GM12878 (cell line): ENCODE measurements around the gene SETDB1. TPM values are rescaled to one million over a fixed set of nuclear protein-coding genes. Genes with fewer than 3 reads are reported as not detected.

Experiments used
- ATAC-seq: fragments of 200-7000 bp; cut with Tn5 transposase; 3 replicates; pipeline ENCODE4 v1.9.1; 2020; ENCODE audit warnings: mild to moderate bottlenecking, moderate library complexity
- BruUV-seq: library from RNA; stranded (reverse); fragments of 400-500 nt; replicated peaks from 2 replicates; lab custom pipeline; 2021; lab: Mats Ljungman, UMichigan
- CTCF ChIA-PET: fragments of 300-600 bp; sonication (Branson Sonifier 250); formaldehyde crosslinking; extraction: SDS; loops from one replicate; lab custom pipeline; 2021; ENCODE audit warnings: inconsistent platforms; lab: Yijun Ruan, JAX
- POLR2A ChIA-PET: fragments of 350-600 bp; formaldehyde crosslinking; extraction: SDS; loops from one replicate; lab custom pipeline; 2021; ENCODE audit warnings: inconsistent platforms; lab: Charles Lee
- RAD21 ChIA-PET: fragments of 300-600 bp; sonication (Branson Sonifier 250); formaldehyde crosslinking; loops from one replicate; lab custom pipeline; 2023; ENCODE audit warnings: antibody characterized with exemption; ENCODE audit not compliant: unreplicated experiment; lab: Charles Lee
- SMC1A ChIA-PET: fragments of 300-600 bp; sonication (Branson Sonifier 250); formaldehyde crosslinking; loops from one replicate; lab custom pipeline; 2023; ENCODE audit not compliant: unreplicated experiment, uncharacterized antibody; lab: Charles Lee
- DNase-seq: peaks from one replicate; pipeline ENCODE4 v3.0.0-alpha.2; 2011; ENCODE audit warnings: low read depth, low spot score
- FAIRE-seq: peaks from 3 replicates; lab custom pipeline; 2011; peaks lifted over from hg19 to GRCh38; lab: Jason Lieb, UNC
- H2AFZ ChIP-seq: 2 replicates; pipeline ENCODE4 v1.6.0; 2011; ENCODE audit warnings: low read depth, low read length, control low read depth; ENCODE audit not compliant: control insufficient read depth
- H3K27ac ChIP-seq: 2 replicates; pipeline ENCODE4 v1.5.1; 2011; ENCODE audit warnings: control low read depth; ENCODE audit not compliant: control insufficient read depth, insufficient read depth
- H3K27me3 ChIP-seq, 2 experiments: replicated peaks in 1 of 2; 2 replicates each; pipeline versions ENCODE4 v1.6.0 to v1.6.1; 2011; ENCODE audit warnings: low read length in 1 of 2; ENCODE audit not compliant: control insufficient read depth in 2 of 2, insufficient read depth in 2 of 2
- H3K36me3 ChIP-seq, 2 experiments: 2 replicates each; pipeline ENCODE4 v1.5.1; 2011; ENCODE audit warnings: low read length in 1 of 2; ENCODE audit not compliant: control insufficient read depth in 2 of 2, insufficient read depth in 2 of 2
- H3K4me1 ChIP-seq: 2 replicates; pipeline ENCODE4 v1.6.1; 2011; ENCODE audit warnings: mild to moderate bottlenecking, low read length, moderate library complexity, mixed read lengths; ENCODE audit not compliant: control insufficient read depth, insufficient read depth
- H3K4me2 ChIP-seq: 2 replicates; pipeline ENCODE4 v1.6.0; 2011; ENCODE audit warnings: control low read depth; ENCODE audit not compliant: control insufficient read depth, insufficient read depth
- H3K4me3 ChIP-seq: fragments of 200-600 bp; sonication (generic); 2 replicates; pipeline ENCODE4 v1.5.1; 2016
- H3K79me2 ChIP-seq: 2 replicates; pipeline ENCODE4 v1.6.0; 2011; ENCODE audit warnings: low read length; ENCODE audit not compliant: control insufficient read depth, insufficient read depth
- H3K9ac ChIP-seq: 2 replicates; pipeline ENCODE4 v1.8.0; 2011; ENCODE audit warnings: low read length, control low read depth, mixed read lengths; ENCODE audit not compliant: control insufficient read depth, insufficient read depth
- H3K9me3 ChIP-seq: replicated peaks from 3 replicates; pipeline ENCODE4 v1.5.1; 2011; ENCODE audit warnings: mild to moderate bottlenecking, low read length; ENCODE audit not compliant: control insufficient read depth, insufficient read depth
- H4K20me1 ChIP-seq: 2 replicates; pipeline ENCODE4 v1.6.0; 2011; ENCODE audit not compliant: control insufficient read depth, insufficient read depth
- BRCA1 ChIP-seq: IDR thresholded peaks from 2 replicates; pipeline ENCODE4 v1.6.1; 2011; ENCODE audit warnings: low read depth, low read length, improper control_type of control experiment
- GATAD2B ChIP-seq: fragments of 450-650 bp; conservative IDR thresholded peaks from 2 replicates; pipeline ENCODE4 v1.6.1; 2017; ENCODE audit warnings: low read depth, mild to moderate bottlenecking, moderate library complexity
- IRF4 ChIP-seq: IDR thresholded peaks from 2 replicates; pipeline ENCODE4 v1.6.1; 2011; ENCODE audit warnings: low read depth, low read length
- KLF5 ChIP-seq: fragments of 450-650 bp; IDR thresholded peaks from 2 replicates; pipeline ENCODE4 v1.6.1; 2014; ENCODE audit warnings: mild to moderate bottlenecking; ENCODE audit not compliant: partially characterized antibody
- NFXL1 ChIP-seq: fragments of 450-650 bp; IDR thresholded peaks from 2 replicates; pipeline ENCODE4 v1.6.1; 2017; ENCODE audit warnings: antibody characterized with exemption, mild to moderate bottlenecking, borderline replicate concordance
- PAX5 ChIP-seq: IDR thresholded peaks from 2 replicates; pipeline ENCODE4 v1.6.1; 2011; ENCODE audit warnings: low read depth, low read length, borderline replicate concordance
- SREBF2 ChIP-seq: IDR thresholded peaks from 2 replicates; pipeline ENCODE4 v1.6.1; 2012; ENCODE audit warnings: mild to moderate bottlenecking, low read length
- TBL1XR1 ChIP-seq: IDR thresholded peaks from 2 replicates; pipeline ENCODE4 v1.6.1; 2012; ENCODE audit warnings: low read depth, low read length, improper control_type of control experiment
- TCF12 ChIP-seq: IDR thresholded peaks from 2 replicates; pipeline ENCODE4 v1.6.1; 2011; ENCODE audit warnings: low read depth, mild to moderate bottlenecking, low read length
- WRNIP1 ChIP-seq: IDR thresholded peaks from 2 replicates; pipeline ENCODE4 v1.6.1; 2011; ENCODE audit warnings: low read depth, low read length, improper control_type of control experiment, borderline replicate concordance
- ZNF217 ChIP-seq: fragments of 450-650 bp; IDR thresholded peaks from 2 replicates; pipeline ENCODE4 v1.6.1; 2017; ENCODE audit warnings: antibody characterized with exemption, mild to moderate bottlenecking
- ZSCAN29 ChIP-seq: fragments of 450-650 bp; IDR thresholded peaks from 2 replicates; pipeline ENCODE4 v1.6.1; 2017; ENCODE audit warnings: mild to moderate bottlenecking, moderate library complexity
- WGBS: methylation state at CpG from one replicate; pipeline ENCODE4 v1.1.6; 2016; ENCODE audit warnings: low lambda C conversion rate; ENCODE audit not compliant: insufficient replicate concordance, insufficient coverage; ENCODE audit errors: missing lambda C conversion rate; 5-methylcytosine and 5-hydroxymethylcytosine counted together
- in situ Hi-C: fragments of 300-500 bp; cut with MboI; formaldehyde crosslinking; loops from 9 replicates; pipeline ENCODE4 v1.14.3; 2018; ENCODE audit warnings: mixed read lengths
- intact Hi-C: fragments of 100-400 bp; cut with micrococcal nuclease; formaldehyde crosslinking; loops from one replicate; pipeline ENCODE4 v1.14.2; 2022; ENCODE audit not compliant: unreplicated experiment
- polyA plus RNA-seq, 11 experiments: library from polyadenylated mRNA; depleted of rRNA in 4 of 11; unstranded in 6 of 11; stranded (reverse) in 5 of 11; fragments of >200 nt; fragmentation: Nextera tagmentation in 4 of 11; fragmentation: Illumina TruSeq in 1 of 11; extraction: Ambion mirVana in 4 of 11; extraction: Trizol in 1 of 11; gene quantifications; 1 replicate in 1 of 11; 2 replicates in 10 of 11; pipeline versions ENCODE4 v1.2.1 to v1.2.3, GENCODE V29; 2011 to 2016; ENCODE audit warnings: inconsistent platforms in 2 of 11, missing spikeins in 2 of 11, low read depth in 1 of 11
- total RNA-seq, 4 experiments: library from RNA; depleted of rRNA in 3 of 4; stranded (reverse); fragments of >200 nt in 3 of 4; fragmentation: Illumina TruSeq in 1 of 4; extraction: Trizol in 1 of 4; gene quantifications; 2 replicates each; pipeline versions ENCODE4 v1.2.1 to v1.2.3, GENCODE V29; 2013 to 2021

The SETDB1 gene
- total and polyA plus RNA-seq, 10 of the 15 experiments (the other 5 are each of a cell fraction or from before 2014, with no cell fraction given): 14.3 to 56.7 (median 35.7) TPM

DNA sequence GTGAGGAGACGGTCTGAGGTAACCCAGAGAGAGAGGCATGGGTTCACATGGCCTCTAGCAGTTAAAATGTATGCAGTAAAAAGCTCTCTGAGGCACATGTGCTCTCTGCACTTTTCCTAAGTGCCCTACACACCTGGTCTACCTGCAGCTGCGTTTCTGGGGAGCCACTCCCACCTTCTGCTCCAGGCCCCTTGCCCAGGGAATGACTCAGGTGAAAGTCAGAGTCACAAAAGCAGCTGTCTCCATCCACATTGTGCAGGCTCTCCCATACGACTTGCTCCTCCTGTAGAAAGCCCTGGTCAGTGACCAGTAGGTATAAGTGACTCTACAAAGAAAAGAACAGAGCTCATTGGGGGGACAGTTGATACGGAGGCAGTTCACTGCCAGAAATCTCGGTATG lies 71.8 kb downstream of the SETDB1 start:
- Histone ChIP-seq H3K4me1 (peaks cover under 1% of the 10 kb centered on the region; the same call in 1 of the 2 replicates), H3K9ac (no peak overlapping the region), H3K4me3 (no peak overlapping the region), H3K79me2 (no peaks in the 10 kb centered on the region), H2AFZ (no peak overlapping the region), H4K20me1 (no peaks in the 10 kb centered on the region), H3K27ac (no peak overlapping the region), H3K4me2 (no peak overlapping the region), H3K36me3 (no peaks in the 10 kb centered on the region; a peak in 1 of 4 replicates), H3K27me3 (no peaks in the 10 kb centered on the region), H3K9me3 (no peaks in the 10 kb centered on the region)
- TF ChIP-seq PAX5 (no peak), SREBF2 (no peak), TBL1XR1 (no peak), GATAD2B (no peak), ZSCAN29 (no peak), BRCA1 (no peak), NFXL1 (no peak), WRNIP1 (no peak), TCF12 (no peak), ZNF217 (no peak), IRF4 (no peak), KLF5 (no peak)
- SMC1A ChIA-PET: interaction anchor here (2.0 to 4.5 kb wide), 2 partner anchors 8 to 10 kb away, joined by 5 to 34 read pairs; partner anchors contain the start of gene MINDY1
- RAD21 ChIA-PET: interaction anchor here (0.6 kb wide), 1 partner anchor 801 kb away, joined by 3 read pairs; no protein-coding TSS in a partner anchor
- POLR2A ChIA-PET: interaction anchor here (0.6 to 0.9 kb wide), 2 partner anchors 111 to 240 kb away, joined by 3 to 5 read pairs; partner anchors contain the start of gene CTXND2
- in situ Hi-C loops: loop anchor here (5.0 kb wide), 1 partner anchor 741 kb away; the partner anchor contains the start of gene CA14
- CTCF ChIA-PET: interaction anchor here (0.7 to 16.2 kb wide), 4 partner anchors 8 to 742 kb away, joined by 3 to 252 read pairs (median 52); partner anchors contain the start of genes ANXA9, CERS2 and MINDY1
- FAIRE-seq: no peak
- DNase-seq: no peak
- 48% methylated on average over 4 of the region's 5 CpGs for WGBS
- no peak for ATAC-seq
- intact Hi-C loops: loop anchor here (10.0 kb wide), 1 partner anchor 743 kb away; the partner anchor contains the start of gene CA14
- no TSS peak for BruUV-seq
